GM12891 (cell line): ENCODE data around the gene S100A6.

Experiments
- POLR2A ChIP-seq: IDR thresholded peaks from 2 replicates; pipeline ENCODE4 v1.6.1; 2011; ENCODE audit warnings: low read depth, low read length, control low read depth
- POLR2AphosphoS5 ChIP-seq: IDR thresholded peaks from 2 replicates; pipeline ENCODE4 v1.6.1; 2011; ENCODE audit warnings: low read depth, low read length, control low read depth
- POU2F2 ChIP-seq: IDR thresholded peaks from 2 replicates; pipeline ENCODE4 v1.6.1; 2011; ENCODE audit warnings: low read depth, mild to moderate bottlenecking, control low read depth, low read length, moderate library complexity
- SPI1 ChIP-seq: IDR thresholded peaks from 2 replicates; pipeline ENCODE4 v1.6.1; 2011; ENCODE audit warnings: low read depth, low read length, control low read depth
- TAF1 ChIP-seq: IDR thresholded peaks from 2 replicates; pipeline ENCODE4 v1.6.1; 2011; ENCODE audit warnings: low read depth, low read length, control low read depth

DNA sequence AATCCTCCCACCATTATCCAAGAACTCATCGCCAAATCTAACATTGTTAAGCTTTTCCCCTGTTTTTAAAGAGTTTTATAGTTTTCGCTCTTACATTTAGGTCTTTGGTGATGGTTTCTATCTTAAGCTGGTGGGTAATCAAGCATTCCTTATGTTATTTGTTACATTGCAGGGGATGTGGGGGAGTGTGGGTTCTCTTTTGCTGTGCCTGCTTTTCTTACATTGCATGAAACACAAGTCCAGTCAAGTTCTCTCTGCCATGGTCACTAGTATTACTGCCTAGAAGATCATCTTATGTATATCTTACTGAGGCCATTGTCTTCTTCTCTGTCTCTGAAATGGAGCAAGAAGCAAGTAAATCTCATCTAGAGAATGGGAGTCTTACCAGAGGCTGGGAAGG is 48.1 kb downstream of the S100A6 start:
- TF ChIP-seq POLR2AphosphoS5 (no peak), POLR2A (no peak), TAF1 (no peak), SPI1 (no peak), POU2F2 (no peak)
